Ovary (tissue), 9 donors: Measurements from ENCODE around the gene PPM1M. TPM values are rescaled to one million over a fixed set of nuclear protein-coding genes. Genes with fewer than 3 reads are reported as not detected.
A peak's percentile ranks its signal among the peaks of the same experiment; 100 is the strongest.

Experiments
- DNase-seq, 5 donors: peaks; one replicate each; pipeline ENCODE4 v3.0.0-alpha.2; 2019 to 2020
- H3K27ac ChIP-seq, 2 donors: fragments of 200-600 bp; one replicate each; pipeline versions ENCODE4 v1.5.1 to v1.8.0; 2019 to 2022
- H3K27me3 ChIP-seq: fragments of 200-600 bp; one replicate; pipeline ENCODE4 v1.8.0; 2022
- H3K36me3 ChIP-seq: fragments of 200-600 bp; sonication (generic); one replicate; pipeline ENCODE4 v1.5.1; 2019
- H3K4me1 ChIP-seq: one replicate; pipeline ENCODE4 v1.8.1; 2013; ENCODE audit warnings: mild to moderate bottlenecking, moderate library complexity; ENCODE audit not compliant: insufficient read depth
- H3K4me3 ChIP-seq: fragments of 200-600 bp; sonication (generic); one replicate; pipeline ENCODE4 v1.5.1; 2017
- H3K9me3 ChIP-seq, 2 donors: fragments of 200-600 bp in 1 of 2; sonication (generic) in 1 of 2; one replicate each; pipeline versions ENCODE4 v1.5.1 to v1.8.1; 2013 to 2019; ENCODE audit warnings: mild to moderate bottlenecking in 1 of 2, moderate library complexity in 1 of 2
- CTCF ChIP-seq, 3 donors: fragments of 450-650 bp in 2 of 3; fragments of 200-600 bp in 1 of 3; IDR thresholded peaks; one replicate each; pipeline versions ENCODE4 v1.5.1 to v1.8.0; 2016 to 2022; ENCODE audit warnings: antibody characterized with exemption in 3 of 3, mild to moderate bottlenecking in 1 of 3
- EP300 ChIP-seq: sonication (generic); formaldehyde crosslinking; IDR thresholded peaks from one replicate; pipeline ENCODE4 v1.6.1; 2017; ENCODE audit warnings: antibody characterized with exemption
- POLR2A ChIP-seq: fragments of 450-650 bp; IDR thresholded peaks from one replicate; pipeline ENCODE4 v1.6.1; 2017; ENCODE audit warnings: antibody characterized with exemption, mild to moderate bottlenecking, moderate library complexity
- WGBS, 3 donors: extraction: QIAGEN DNeasy Blood & Tissue Kit in 1 of 3; methylation state at CpG; one replicate each; pipeline versions ENCODE4 v1.1.5 to v1.1.7; 2013 to 2017; 5-methylcytosine and 5-hydroxymethylcytosine counted together
- intact Hi-C, 4 donors: fragments of 100-400 bp; cut with DNase I; formaldehyde crosslinking; loops; one replicate each; pipeline versions ENCODE4 v1.11.0 to v1.15.1; 2022 to 2023
- microRNA counts: library from miRNA; unstranded; fragments of <30 nt; microRNA quantifications from one replicate; lab custom pipeline; 2016
- microRNA-seq, 3 donors: library from miRNA; unstranded; fragments of <30 nt; microRNA quantifications; one replicate each; pipeline versions ENCODE4 to v1.2.0, GENCODE V29; 2019 to 2020
- polyA plus RNA-seq, 2 donors: library from polyadenylated mRNA; stranded (reverse); fragments of 200-250 nt in 1 of 2; fragments of 350-450 nt in 1 of 2; fragmentation: Illumina TruSeq in 1 of 2; extraction: RNeasy Lipid Tissue Mini Kit (QIAGEN cat#74804) in 1 of 2; gene quantifications; one replicate each; pipeline ENCODE4 v1.2.3, GENCODE V29; 2013 to 2014
- small RNA-seq: library from RNA; depleted of rRNA; stranded (forward); fragments of <200 nt; gene quantifications from one replicate; pipeline ENCODE3, GENCODE V24; 2016
- total RNA-seq, 7 donors: library from RNA; depleted of rRNA in 2 of 7; stranded (reverse); fragments of >200 nt in 2 of 7; fragmentation: NEBNext Ultra II Directional in 3 of 7; extraction: Animal tissue kit (Norgen Biotek cat#: 25700) in 3 of 7; gene quantifications; one replicate each; pipeline versions ENCODE4 v1.1.0 to v1.2.4, GENCODE V29; 2016 to 2023
- donor health status: DM: no; HTN: no; CAD: no; lungs with moderate emphysema.
- donor health status: DM: no; HTN: no; CAD: no.
- donor health status: Bipolar disorder and iron deficiency.
- donor health status: DM: yes; HTN: yes; CAD: no.
- donor health status: DM: no; HTN: no; CAD: no.
- donor health status: DM: yes; HTN: yes; CAD: no.

Gene PPM1M
- total and polyA plus RNA-seq, 9 donors: 15.4 to 48.4 (median 25.7) TPM

- Histone ChIP-seq H3K9me3 (no peaks in the 10 kb centered on the region), H3K36me3 (no peaks in the 10 kb centered on the region), H3K4me1 (peaks cover 19% of the 10 kb centered on the region), H3K4me3 (no peak overlapping the region), H3K27ac (no peak overlapping the region), H3K27me3 (no peaks in the 10 kb centered on the region)
- DNase-seq: peak; percentile 49 to 60 (median 56)
- WGBS, 3 donors: 12 to 17% (median 14%) methylated on average over 15 to 17 of the region's 17 CpGs
- intact Hi-C loops: no loop called here
- no peak for TF ChIP-seq EP300
- TF ChIP-seq CTCF (IDR thresholded peaks at IDR 0.05): no peak
- TF ChIP-seq POLR2A: no peak
Measured at GRCh38 chr3:52298149-52299098, 52.9 kb downstream of the PPM1M start.

GRCh38 chr3:52299247-52299878 lies 53.8 kb downstream of the PPM1M start:
- peak in 2 of 5 donors; percentile 44 to 51 for DNase-seq
- H3K27me3 ChIP-seq: no peaks in the 10 kb centered on the region
- no peak overlapping the region for H3K4me3 ChIP-seq
- TF ChIP-seq EP300 (no peak), CTCF (IDR thresholded peaks at IDR 0.05) (no peak), POLR2A (no peak)
- peak overlapping the region; percentile 32 to 69 for H3K27ac ChIP-seq
- H3K36me3 ChIP-seq: no peaks in the 10 kb centered on the region
- intact Hi-C loops: no loop called here
- no peaks in the 10 kb centered on the region for H3K9me3 ChIP-seq
- WGBS, 3 donors: 29 to 44% (median 36%) methylated on average over 10 of the region's 10 CpGs
- H3K4me1 ChIP-seq: peaks cover 19% of the 10 kb centered on the region

MicroRNA genes within 50 kb of the gene (microRNA counts, 767-probe panel; counts per million panel counts)
- 8,169 counts per million, percentile 100 among the panel's probes with 10 or more counts for microRNA hsa-let-7g-5p (lab: Ali Mortazavi, UCI)

Small RNA genes within 50 kb of the gene (microRNA-seq; reads per million reads assigned to microRNA genes)
- 4.2 to 11.2 (median 4.6) reads per million in 3 donors for gene MIR135A1
- gene MIRLET7G: 56,786 to 162,874 (median 60,449) reads per million in 3 donors

Small RNA genes within 50 kb of the gene (small RNA-seq; reads per million reads assigned to genes)
- gene MIR135A1 (4.0 reads per million, percentile 78 among the genes with 10 or more reads in this experiment), gene MIRLET7G (483 reads per million, percentile 95 among the genes with 10 or more reads in this experiment)

Other genes starting within 250 kb of the PPM1M start
- gene RPL29, start 249.9 kb upstream of the PPM1M start, total RNA-seq: 1,000 to 10,000 TPM; 1,785 to 3,905 (median 1,999) TPM
- 1,000 to 10,000 TPM; 1,901 to 3,982 TPM for gene RPL29, start 249.9 kb upstream of the PPM1M start, polyA plus RNA-seq
- 10 to 100 TPM in 5 of 7 donors, 1 to 10 TPM in 2; 5.1 to 18.0 (median 15.2) TPM for gene DUSP7, start 189.2 kb upstream of the PPM1M start, total RNA-seq
- gene DUSP7, start 189.2 kb upstream of the PPM1M start, polyA plus RNA-seq: 1 to 10 TPM; 6.5 to 8.6 TPM
- gene POC1A, start 91.3 kb upstream of the PPM1M start, total RNA-seq: 1 to 10 TPM in 5 of 7 donors, under 1 TPM in 2; 0.53 to 1.8 (median 1.3) TPM
- gene POC1A, start 91.3 kb upstream of the PPM1M start, polyA plus RNA-seq: 1 to 10 TPM; 1.1 to 1.3 TPM
- 10 to 100 TPM; 17.9 to 37.4 (median 25.8) TPM for gene ALAS1, start 47.6 kb upstream of the PPM1M start, total RNA-seq
- gene ALAS1, start 47.6 kb upstream of the PPM1M start, polyA plus RNA-seq: 10 to 100 TPM; 16.1 to 70.1 TPM
- 1 to 10 TPM in 1 of 7 donors, under 1 TPM in 4, not detected in 2; 0.22 to 1.5 (median 0.74) TPM for gene TLR9, start 20.1 kb upstream of the PPM1M start, total RNA-seq
- under 1 TPM; 0.15 to 0.58 TPM for gene TLR9, start 20.1 kb upstream of the PPM1M start, polyA plus RNA-seq
- 10 to 100 TPM; 34.0 to 56.3 (median 43.3) TPM for gene TWF2, start 6.6 kb upstream of the PPM1M start, total RNA-seq
- gene TWF2, start 6.6 kb upstream of the PPM1M start, polyA plus RNA-seq: 10 to 100 TPM; 14.3 to 40.7 TPM
- 100 to 1,000 TPM in 2 of 7 donors, 10 to 100 TPM in 5; 36.4 to 104 (median 95.2) TPM for gene WDR82, start 32.9 kb downstream of the PPM1M start, total RNA-seq
- gene WDR82, start 32.9 kb downstream of the PPM1M start, polyA plus RNA-seq: 100 to 1,000 TPM in 1 of 2 donors, 10 to 100 TPM in 1; 55.3 to 110 TPM
- gene GLYCTK, start 42.1 kb downstream of the PPM1M start, total RNA-seq: 10 to 100 TPM in 1 of 7 donors, 1 to 10 TPM in 6; 3.7 to 12.2 (median 6.2) TPM
- gene GLYCTK, start 42.1 kb downstream of the PPM1M start, polyA plus RNA-seq: 1 to 10 TPM in 1 of 2 donors, under 1 TPM in 1; 0.83 to 6.8 TPM
- gene DNAH1, start 70.6 kb downstream of the PPM1M start, total RNA-seq: 10 to 100 TPM in 2 of 7 donors, 1 to 10 TPM in 5; 5.0 to 15.7 (median 7.8) TPM
- gene DNAH1, start 70.6 kb downstream of the PPM1M start, polyA plus RNA-seq: 1 to 10 TPM; 3.1 to 3.9 TPM
- gene BAP1, start 164.2 kb downstream of the PPM1M start, total RNA-seq: 10 to 100 TPM; 31.7 to 71.0 (median 63.8) TPM
- 10 to 100 TPM; 45.5 to 56.6 TPM for gene BAP1, start 164.2 kb downstream of the PPM1M start, polyA plus RNA-seq
- gene PHF7, start 164.9 kb downstream of the PPM1M start, total RNA-seq: 10 to 100 TPM in 1 of 7 donors, 1 to 10 TPM in 6; 2.5 to 18.2 (median 6.2) TPM
- gene PHF7, start 164.9 kb downstream of the PPM1M start, polyA plus RNA-seq: 1 to 10 TPM; 3.7 to 8.9 TPM
- gene SEMA3G, start 199.3 kb downstream of the PPM1M start, total RNA-seq: 10 to 100 TPM in 1 of 7 donors, 1 to 10 TPM in 6; 1.5 to 12.3 (median 3.7) TPM
- gene SEMA3G, start 199.3 kb downstream of the PPM1M start, polyA plus RNA-seq: 10 to 100 TPM in 1 of 2 donors, 1 to 10 TPM in 1; 8.2 to 11.9 TPM
- gene TNNC1, start 208.3 kb downstream of the PPM1M start, total RNA-seq: 1 to 10 TPM in 3 of 7 donors, under 1 TPM in 4; 0.31 to 2.3 (median 0.88) TPM
- 1 to 10 TPM; 1.6 to 1.8 TPM for gene TNNC1, start 208.3 kb downstream of the PPM1M start, polyA plus RNA-seq
- gene NISCH, start 209.8 kb downstream of the PPM1M start, total RNA-seq: 100 to 1,000 TPM in 4 of 7 donors, 10 to 100 TPM in 3; 73.6 to 142 (median 102) TPM
- gene NISCH, start 209.8 kb downstream of the PPM1M start, polyA plus RNA-seq: 10 to 100 TPM; 74.7 to 77.7 TPM
- gene STAB1, start 249.6 kb downstream of the PPM1M start, total RNA-seq: 100 to 1,000 TPM in 2 of 7 donors, 10 to 100 TPM in 5; 31.3 to 114 (median 47.5) TPM
- 10 to 100 TPM; 21.4 to 50.7 TPM for gene STAB1, start 249.6 kb downstream of the PPM1M start, polyA plus RNA-seq